Liver (tissue), 9 donors: ENCODE data around the gene ARMC5. TPM values are rescaled to one million over a fixed set of nuclear protein-coding genes. Genes with fewer than 3 reads are reported as not detected.

Source experiments
- DNase-seq: peaks from one replicate; pipeline ENCODE4 v3.0.0-alpha.2; 2017; ENCODE audit warnings: low spot score
- H3K27ac ChIP-seq, 2 donors: one replicate each; pipeline ENCODE4 v1.7.0; 2013; ENCODE audit warnings: inconsistent platforms in 2 of 2, low read length in 2 of 2, control low read depth in 1 of 2, low read depth in 1 of 2, mild to moderate bottlenecking in 1 of 2
- H3K27me3 ChIP-seq, 4 donors: one replicate each; pipeline versions ENCODE4 v1.6.1 to v1.7.0; 2013; ENCODE audit warnings: low read length in 3 of 4, inconsistent platforms in 1 of 4, mild to moderate bottlenecking in 1 of 4, moderate library complexity in 1 of 4; ENCODE audit not compliant: control insufficient read depth in 4 of 4, insufficient read depth in 4 of 4
- H3K36me3 ChIP-seq, 4 donors: one replicate each; pipeline versions ENCODE4 v1.6.1 to v1.7.0; 2013; ENCODE audit warnings: low read length in 3 of 4, mild to moderate bottlenecking in 3 of 4, low read depth in 1 of 4, moderate library complexity in 1 of 4; ENCODE audit not compliant: control insufficient read depth in 4 of 4, insufficient read depth in 3 of 4
- H3K4me1 ChIP-seq, 4 donors: one replicate each; pipeline versions ENCODE4 v1.6.1 to v1.7.0; 2013; ENCODE audit warnings: low read length in 3 of 4, mild to moderate bottlenecking in 3 of 4, moderate library complexity in 1 of 4; ENCODE audit not compliant: control insufficient read depth in 4 of 4, insufficient read depth in 4 of 4
- H3K4me3 ChIP-seq, 3 donors: one replicate each; pipeline versions ENCODE4 v1.6.1 to v1.7.0; 2013; ENCODE audit warnings: low read length in 3 of 3, control low read depth in 1 of 3, low read depth in 1 of 3, mild to moderate bottlenecking in 1 of 3
- H3K9ac ChIP-seq, 2 donors: one replicate each; pipeline ENCODE4 v1.7.0; 2013; ENCODE audit warnings: low read length in 2 of 2, mild to moderate bottlenecking in 2 of 2, moderate library complexity in 2 of 2, control low read depth in 1 of 2, low read depth in 1 of 2
- H3K9me3 ChIP-seq, 4 donors: one replicate each; pipeline versions ENCODE4 v1.6.1 to v1.7.0; 2013; ENCODE audit warnings: low read length in 3 of 4; ENCODE audit not compliant: control insufficient read depth in 4 of 4
- CTCF ChIP-seq: fragments of 150-350 bp; IDR thresholded peaks from 2 replicates; pipeline ENCODE4 v1.5.1; 2017; ENCODE audit warnings: improper control_type of control experiment, low read depth, low read length; ENCODE audit not compliant: missing input control
- EGR1 ChIP-seq, 2 donors: IDR thresholded peaks; 2 replicates each; pipeline ENCODE4 v1.6.1; 2016 to 2018; ENCODE audit warnings: antibody characterized with exemption in 2 of 2, low read depth in 2 of 2
- FOXA2 ChIP-seq: IDR thresholded peaks from 2 replicates; pipeline ENCODE4 v1.6.1; 2016; ENCODE audit warnings: antibody characterized with exemption
- GABPA ChIP-seq, 2 donors: IDR thresholded peaks in 1 of 2; conservative IDR thresholded peaks in 1 of 2; 2 replicates each; pipeline ENCODE4 v1.6.1; 2016; ENCODE audit warnings: antibody characterized with exemption in 2 of 2, mild to moderate bottlenecking in 1 of 2, moderate library complexity in 1 of 2
- HNF4A ChIP-seq, 2 donors: conservative IDR thresholded peaks; 2 replicates each; pipeline ENCODE4 v1.6.1; 2016; ENCODE audit warnings: antibody characterized with exemption in 2 of 2, mild to moderate bottlenecking in 2 of 2
- HNF4G ChIP-seq: IDR thresholded peaks from 2 replicates; pipeline ENCODE4 v1.6.1; 2016; ENCODE audit warnings: antibody characterized with exemption
- JUND ChIP-seq, 2 donors: IDR thresholded peaks; 2 replicates each; pipeline ENCODE4 v1.6.1; 2016; ENCODE audit warnings: antibody characterized with exemption in 2 of 2
- MAX ChIP-seq: IDR thresholded peaks from 2 replicates; pipeline ENCODE4 v1.6.1; 2016; ENCODE audit warnings: antibody characterized with exemption
- NR2F2 ChIP-seq: IDR thresholded peaks from 2 replicates; pipeline ENCODE4 v1.6.1; 2016; ENCODE audit warnings: antibody characterized with exemption
- RAD21 ChIP-seq, 2 donors: IDR thresholded peaks; 2 replicates each; pipeline ENCODE4 v1.6.1; 2016; ENCODE audit warnings: antibody characterized with exemption in 2 of 2, mild to moderate bottlenecking in 2 of 2
- REST ChIP-seq: IDR thresholded peaks from 2 replicates; pipeline ENCODE4 v1.6.1; 2016; ENCODE audit warnings: antibody characterized with exemption, mild to moderate bottlenecking
- RXRA ChIP-seq, 2 donors: IDR thresholded peaks; 2 replicates each; pipeline ENCODE4 v1.6.1; 2017 to 2018; ENCODE audit warnings: antibody characterized with exemption in 2 of 2, mild to moderate bottlenecking in 1 of 2
- SP1 ChIP-seq: IDR thresholded peaks from 2 replicates; pipeline ENCODE4 v1.6.1; 2018; ENCODE audit warnings: antibody characterized with exemption, mild to moderate bottlenecking
- TAF1 ChIP-seq: conservative IDR thresholded peaks from 2 replicates; pipeline ENCODE4 v1.6.1; 2016; ENCODE audit warnings: antibody characterized with exemption, mild to moderate bottlenecking
- YY1 ChIP-seq: IDR thresholded peaks from 2 replicates; pipeline ENCODE4 v1.6.1; 2016; ENCODE audit warnings: antibody characterized with exemption, mild to moderate bottlenecking
- WGBS: extraction: QIAGEN DNeasy Blood & Tissue Kit; methylation state at CpG from one replicate; pipeline ENCODE4 v1.1.7; 2013; 5-methylcytosine and 5-hydroxymethylcytosine counted together
- polyA plus RNA-seq, 2 donors: library from polyadenylated mRNA; stranded (reverse) in 1 of 2; unstranded in 1 of 2; fragments of 200-250 nt in 1 of 2; fragments of >200 nt in 1 of 2; fragmentation: Nextera tagmentation in 1 of 2; extraction: Ambion mirVana in 1 of 2; gene quantifications; one replicate each; pipeline versions ENCODE4 v1.2.1 to v1.2.3, GENCODE V29; 2013 to 2015
- total RNA-seq, 2 donors: library from RNA; depleted of rRNA; stranded (reverse); fragments of >200 nt; gene quantifications; one replicate each; pipeline ENCODE4 v1.2.3, GENCODE V29; 2014
- TF ChIP-seq, protein P1 (sequence below): IDR thresholded peaks from 2 replicates; pipeline ENCODE4 v1.6.1; 2016; ENCODE audit warnings: antibody characterized with exemption
- TF ChIP-seq, protein P2 (sequence below): IDR thresholded peaks from 2 replicates; pipeline ENCODE4 v1.6.1; 2016; ENCODE audit warnings: antibody characterized with exemption
- donor health status: healthy.
- donor health status: healthy.
- donor health status: healthy.
- donor health status: healthy.
- donor health status: healthy.

Gene ARMC5
- total and polyA plus RNA-seq, 4 donors, result 5.4 to 13.3 (median 11.4) TPM

DNA sequence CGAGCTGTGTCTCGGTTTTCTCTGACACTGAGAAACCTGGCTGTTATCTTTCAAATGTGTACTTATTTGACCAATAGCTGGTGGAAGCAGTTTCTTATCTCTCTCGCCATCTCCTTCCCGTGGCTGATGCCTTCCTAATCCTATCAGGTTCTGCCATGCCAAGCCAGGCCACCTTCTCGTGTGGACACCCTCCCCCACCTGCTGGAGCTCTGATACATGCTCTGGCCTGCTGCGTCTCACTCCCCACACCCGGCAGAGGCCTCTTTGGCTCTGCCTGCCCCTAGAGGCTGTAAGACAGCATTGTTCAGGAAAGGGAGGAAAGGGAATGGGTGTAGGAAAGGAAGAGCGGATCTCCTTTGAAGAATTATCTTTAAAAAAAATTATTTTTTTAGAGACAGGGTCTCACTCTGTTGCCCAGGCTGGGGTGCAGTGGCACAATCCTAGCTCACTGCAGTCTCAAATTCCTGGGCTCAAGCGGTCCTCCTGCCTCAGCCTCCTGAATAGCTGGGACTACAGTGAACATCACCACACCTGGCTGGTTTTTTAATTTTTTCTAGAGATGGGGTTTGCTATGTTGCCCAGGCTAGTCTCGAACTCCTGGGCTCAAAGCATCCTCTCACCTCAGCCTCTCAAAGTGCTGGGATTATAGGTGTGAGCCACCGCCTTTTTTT, 7.5 kb upstream of the ARMC5 start:
- H3K4me3 ChIP-seq, result no peak overlapping the region
- no peak for DNase-seq
- no peaks in the 10 kb centered on the region for H3K36me3 ChIP-seq
- H3K4me1 ChIP-seq, result peaks cover 10 to 35% (median 20%) of the 10 kb centered on the region in 4 donors
- H3K27me3 ChIP-seq, result no peaks in the 10 kb centered on the region
- H3K9ac ChIP-seq, result no peak overlapping the region
- 53% methylated on average over 11 of the region's 11 CpGs for WGBS
- H3K27ac ChIP-seq, result no peak overlapping the region
- TF ChIP-seq GABPA (IDR thresholded peaks at IDR 0.05 in 1 of 2, conservative IDR thresholded peaks at IDR 0.05 in 1 of 2), result no peak
- TF ChIP-seq EGR1 (IDR thresholded peaks at IDR 0.05; ENCODE audit: low read depth in 2 of 2), result no peak
- TF ChIP-seq, protein P1, sequence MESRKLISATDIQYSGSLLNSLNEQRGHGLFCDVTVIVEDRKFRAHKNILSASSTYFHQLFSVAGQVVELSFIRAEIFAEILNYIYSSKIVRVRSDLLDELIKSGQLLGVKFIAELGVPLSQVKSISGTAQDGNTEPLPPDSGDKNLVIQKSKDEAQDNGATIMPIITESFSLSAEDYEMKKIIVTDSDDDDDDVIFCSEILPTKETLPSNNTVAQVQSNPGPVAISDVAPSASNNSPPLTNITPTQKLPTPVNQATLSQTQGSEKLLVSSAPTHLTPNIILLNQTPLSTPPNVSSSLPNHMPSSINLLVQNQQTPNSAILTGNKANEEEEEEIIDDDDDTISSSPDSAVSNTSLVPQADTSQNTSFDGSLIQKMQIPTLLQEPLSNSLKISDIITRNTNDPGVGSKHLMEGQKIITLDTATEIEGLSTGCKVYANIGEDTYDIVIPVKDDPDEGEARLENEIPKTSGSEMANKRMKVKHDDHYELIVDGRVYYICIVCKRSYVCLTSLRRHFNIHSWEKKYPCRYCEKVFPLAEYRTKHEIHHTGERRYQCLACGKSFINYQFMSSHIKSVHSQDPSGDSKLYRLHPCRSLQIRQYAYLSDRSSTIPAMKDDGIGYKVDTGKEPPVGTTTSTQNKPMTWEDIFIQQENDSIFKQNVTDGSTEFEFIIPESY, result no peak
- TF ChIP-seq FOXA2, result no peak
- no peak for TF ChIP-seq NR2F2
- no peak for TF ChIP-seq MAX
- TF ChIP-seq RXRA (IDR thresholded peaks at IDR 0.05), result no peak
- TF ChIP-seq CTCF, result peak; percentile 52
- TF ChIP-seq RAD21 (IDR thresholded peaks at IDR 0.05), result peak; percentile 59 to 76
- no peaks in the 10 kb centered on the region for H3K9me3 ChIP-seq

- Histone ChIP-seq H3K27ac (peak overlapping the region in 1 of 2 donors; percentile 21), H3K36me3 (no peaks in the 10 kb centered on the region), H3K9me3 (no peaks in the 10 kb centered on the region), H3K4me1 (peaks cover 17 to 43% (median 28%) of the 10 kb centered on the region in 4 donors), H3K4me3 (no peak overlapping the region), H3K9ac (no peak overlapping the region), H3K27me3 (no peaks in the 10 kb centered on the region)
- no peak for DNase-seq
- 69% methylated on average over 3 of the region's 3 CpGs for WGBS
- TF ChIP-seq FOXA2 (no peak), NR2F2 (no peak), REST (no peak), SP1 (no peak), EGR1 (IDR thresholded peaks at IDR 0.05; ENCODE audit: low read depth in 2 of 2) (no peak), JUND (IDR thresholded peaks at IDR 0.05) (no peak), TAF1 (no peak), CTCF (no peak), MAX (no peak), GABPA (IDR thresholded peaks at IDR 0.05 in 1 of 2, conservative IDR thresholded peaks at IDR 0.05 in 1 of 2) (no peak), RXRA (IDR thresholded peaks at IDR 0.05) (no peak), HNF4G (no peak), HNF4A (conservative IDR thresholded peaks at IDR 0.05) (no peak), YY1 (no peak), RAD21 (IDR thresholded peaks at IDR 0.05) (no peak)
- TF ChIP-seq, protein P1, result no peak
- TF ChIP-seq, protein P2, sequence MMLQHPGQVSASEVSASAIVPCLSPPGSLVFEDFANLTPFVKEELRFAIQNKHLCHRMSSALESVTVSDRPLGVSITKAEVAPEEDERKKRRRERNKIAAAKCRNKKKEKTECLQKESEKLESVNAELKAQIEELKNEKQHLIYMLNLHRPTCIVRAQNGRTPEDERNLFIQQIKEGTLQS, result no peak
These were observed 6.6 kb upstream of the ARMC5 start for GRCh38 chr16:31452631-31453106.
